GM10266 (cell line): Measurements from ENCODE around the gene ERLEC1.
"Not testable (repeated sequence)": the region's sequence is repeated elsewhere in the genome, so short reads cannot be mapped to it uniquely, and the experiment has no call there.

Experiments
- DNase-seq: peaks from one replicate; pipeline ENCODE4 v3.0.0; 2012; ENCODE audit errors: extremely low spot score
- TF ChIP-seq, protein P1 (sequence below): IDR thresholded peaks from 2 replicates; pipeline ENCODE4 v1.5.1; 2012; ENCODE audit warnings: mild to moderate bottlenecking, low read depth; ENCODE audit not compliant: control insufficient read depth, insufficient read depth; ENCODE audit errors: missing control alignments

The ERLEC1 gene

GRCh38 chr2:53751728-53752127, 35.1 kb upstream of the ERLEC1 start:
- TF ChIP-seq, protein P1, sequence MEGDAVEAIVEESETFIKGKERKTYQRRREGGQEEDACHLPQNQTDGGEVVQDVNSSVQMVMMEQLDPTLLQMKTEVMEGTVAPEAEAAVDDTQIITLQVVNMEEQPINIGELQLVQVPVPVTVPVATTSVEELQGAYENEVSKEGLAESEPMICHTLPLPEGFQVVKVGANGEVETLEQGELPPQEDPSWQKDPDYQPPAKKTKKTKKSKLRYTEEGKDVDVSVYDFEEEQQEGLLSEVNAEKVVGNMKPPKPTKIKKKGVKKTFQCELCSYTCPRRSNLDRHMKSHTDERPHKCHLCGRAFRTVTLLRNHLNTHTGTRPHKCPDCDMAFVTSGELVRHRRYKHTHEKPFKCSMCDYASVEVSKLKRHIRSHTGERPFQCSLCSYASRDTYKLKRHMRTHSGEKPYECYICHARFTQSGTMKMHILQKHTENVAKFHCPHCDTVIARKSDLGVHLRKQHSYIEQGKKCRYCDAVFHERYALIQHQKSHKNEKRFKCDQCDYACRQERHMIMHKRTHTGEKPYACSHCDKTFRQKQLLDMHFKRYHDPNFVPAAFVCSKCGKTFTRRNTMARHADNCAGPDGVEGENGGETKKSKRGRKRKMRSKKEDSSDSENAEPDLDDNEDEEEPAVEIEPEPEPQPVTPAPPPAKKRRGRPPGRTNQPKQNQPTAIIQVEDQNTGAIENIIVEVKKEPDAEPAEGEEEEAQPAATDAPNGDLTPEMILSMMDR = no peak
- peak; percentile 36 for DNase-seq

DNA sequence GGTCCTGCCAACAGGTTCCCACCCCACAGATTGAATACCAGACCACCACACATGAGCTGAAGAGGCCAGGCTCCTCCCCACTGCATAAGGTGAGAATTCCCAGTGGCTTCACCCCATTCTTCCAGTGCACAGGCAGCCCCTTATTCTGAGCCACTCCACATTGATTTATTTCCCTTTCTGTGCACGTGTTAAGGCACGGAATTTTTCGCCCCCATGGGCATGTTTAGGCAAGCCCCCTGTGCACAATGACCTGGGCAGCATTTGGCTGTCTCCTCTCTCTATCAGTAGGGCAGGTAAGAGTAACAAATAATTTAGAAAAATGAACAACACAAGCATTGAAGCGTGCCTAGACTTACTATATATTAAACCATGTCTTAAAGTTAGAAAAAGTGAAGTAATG, 34.5 kb upstream of the ERLEC1 start:
- TF ChIP-seq, protein P1 = no peak

DNA sequence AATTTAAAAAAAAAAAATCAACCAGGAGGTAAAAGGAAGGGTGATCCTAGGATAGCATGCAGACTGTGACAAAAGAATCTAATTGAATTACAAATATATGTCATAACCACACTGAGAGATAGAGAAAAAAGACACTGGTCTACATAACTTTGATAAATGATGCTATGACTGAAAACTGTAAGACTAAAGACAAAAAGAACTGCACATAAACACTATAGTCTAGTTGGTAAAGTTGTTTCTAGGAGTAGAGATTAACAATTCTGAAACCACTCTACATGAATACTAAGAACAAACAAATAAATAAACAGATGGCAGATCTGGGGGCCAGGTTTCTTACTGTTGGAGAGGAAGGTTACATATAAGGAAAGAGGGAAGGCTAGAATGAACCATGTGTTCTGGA, 33.8 kb upstream of the ERLEC1 start:
- TF ChIP-seq, protein P1 = no peak
- DNase-seq = no peak

More for the DNA sequence above, 34.5 kb upstream of the ERLEC1 start:
- no peak for DNase-seq

DNA sequence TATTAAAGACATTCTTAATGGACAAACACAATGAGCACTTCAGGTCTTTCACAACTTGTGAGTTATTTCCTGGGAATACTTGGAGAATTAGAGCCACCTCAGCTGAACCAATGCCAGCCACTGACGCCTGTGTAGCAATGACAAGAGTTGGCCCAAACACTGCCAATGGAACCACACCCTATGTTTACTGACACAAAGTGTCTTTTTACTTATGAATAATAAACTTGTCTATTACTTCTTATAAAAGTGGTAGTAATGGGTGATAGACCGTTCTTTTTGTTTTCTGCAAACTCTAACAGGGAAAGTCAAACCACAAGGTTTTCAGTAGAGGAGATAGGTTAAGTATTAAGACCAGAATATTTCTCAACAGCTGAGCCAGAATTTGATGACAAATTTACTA, 31.7 kb upstream of the ERLEC1 start:
- no peak for DNase-seq
- TF ChIP-seq, protein P1 = no peak

- TF ChIP-seq, protein P1 = no peak
Measured at GRCh38 chr2:53756644-53757043, 30.2 kb upstream of the ERLEC1 start.

GRCh38 chr2:53757206-53757605, 29.6 kb upstream of the ERLEC1 start:
- not testable (repeated sequence) for DNase-seq

More at GRCh38 chr2:53756644-53757043, 30.2 kb upstream of the ERLEC1 start:
- no peak for DNase-seq

DNA sequence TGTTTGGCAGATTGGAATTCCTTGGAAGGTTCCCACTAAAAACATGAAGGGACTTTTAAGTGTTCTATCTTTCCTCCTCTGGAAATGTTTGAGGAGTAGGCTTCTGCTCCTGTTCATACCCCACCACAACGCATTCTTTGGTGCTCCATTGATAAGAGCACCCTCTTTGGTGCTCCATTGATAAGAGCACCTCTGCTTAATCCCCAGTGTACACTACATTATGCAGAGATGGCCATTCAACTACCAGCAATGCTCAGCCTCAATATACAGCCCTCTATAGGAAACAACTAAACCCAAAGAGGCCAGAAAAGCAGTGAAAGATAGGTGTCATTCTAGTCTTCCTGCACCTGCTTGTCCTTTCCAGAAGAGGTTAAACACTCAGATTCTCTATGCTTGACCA, 21.1 kb upstream of the ERLEC1 start:
- DNase-seq = no peak
- TF ChIP-seq, protein P1 = no peak
